NCI-H146 (cell line): ENCODE results near the gene SETD3.

ENCODE experiments used
- DNase-seq: peaks from one replicate; lab custom pipeline; 2025; lab: John Stamatoyannopoulos, UW

SETD3 gene

GRCh38 chr14:99393059-99393655 lies 87.5 kb downstream of the SETD3 start:
- DNase-seq, result peak; percentile 6

GRCh38 chr14:99391671-99392070 lies 89.0 kb downstream of the SETD3 start:
- no peak for DNase-seq

GRCh38 chr14:99389174-99389826 lies 91.4 kb downstream of the SETD3 start:
- DNase-seq, result no peak

DNA sequence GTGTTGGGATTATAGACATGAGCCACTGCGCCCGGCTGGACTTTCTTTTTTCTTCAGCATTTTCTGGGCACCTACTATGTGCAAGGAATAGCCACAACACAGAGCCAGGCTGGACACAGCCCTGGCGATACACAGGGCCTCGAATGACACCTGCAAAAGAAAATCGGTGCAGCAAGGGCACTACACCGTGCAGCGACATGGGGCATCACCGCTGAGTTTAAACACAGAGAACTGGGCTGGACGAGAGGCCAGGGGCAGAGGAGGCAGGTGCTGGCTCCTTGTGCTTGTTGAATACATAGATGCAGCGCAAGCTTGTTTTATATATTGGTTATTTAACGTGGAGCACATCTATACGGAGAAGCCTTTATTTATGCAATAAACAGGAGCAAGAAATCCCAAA lies 92.4 kb downstream of the SETD3 start:
- no peak for DNase-seq

DNA sequence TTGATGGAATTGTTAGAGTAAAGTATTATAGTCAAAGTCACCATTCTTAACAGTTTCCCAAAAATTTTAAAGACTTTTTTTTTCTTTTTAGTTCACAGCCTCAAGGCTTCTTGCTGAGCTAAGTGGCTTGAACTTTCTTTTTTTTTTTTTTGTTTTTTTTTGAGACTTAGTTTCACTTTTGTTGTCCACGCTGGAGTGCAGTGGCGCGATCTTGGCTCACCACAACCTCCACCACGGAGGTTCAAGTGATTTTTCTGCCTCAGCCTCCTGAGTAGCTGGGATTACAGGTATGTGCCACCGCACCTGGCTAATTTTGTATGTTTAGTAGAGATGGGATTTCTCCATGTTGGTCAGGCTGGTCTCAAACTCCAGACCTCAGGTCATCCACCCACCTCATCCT lies 92.8 kb downstream of the SETD3 start:
- no peak for DNase-seq

- no peak for DNase-seq
These were observed 95.9 kb downstream of the SETD3 start for GRCh38 chr14:99384450-99385417.

DNA sequence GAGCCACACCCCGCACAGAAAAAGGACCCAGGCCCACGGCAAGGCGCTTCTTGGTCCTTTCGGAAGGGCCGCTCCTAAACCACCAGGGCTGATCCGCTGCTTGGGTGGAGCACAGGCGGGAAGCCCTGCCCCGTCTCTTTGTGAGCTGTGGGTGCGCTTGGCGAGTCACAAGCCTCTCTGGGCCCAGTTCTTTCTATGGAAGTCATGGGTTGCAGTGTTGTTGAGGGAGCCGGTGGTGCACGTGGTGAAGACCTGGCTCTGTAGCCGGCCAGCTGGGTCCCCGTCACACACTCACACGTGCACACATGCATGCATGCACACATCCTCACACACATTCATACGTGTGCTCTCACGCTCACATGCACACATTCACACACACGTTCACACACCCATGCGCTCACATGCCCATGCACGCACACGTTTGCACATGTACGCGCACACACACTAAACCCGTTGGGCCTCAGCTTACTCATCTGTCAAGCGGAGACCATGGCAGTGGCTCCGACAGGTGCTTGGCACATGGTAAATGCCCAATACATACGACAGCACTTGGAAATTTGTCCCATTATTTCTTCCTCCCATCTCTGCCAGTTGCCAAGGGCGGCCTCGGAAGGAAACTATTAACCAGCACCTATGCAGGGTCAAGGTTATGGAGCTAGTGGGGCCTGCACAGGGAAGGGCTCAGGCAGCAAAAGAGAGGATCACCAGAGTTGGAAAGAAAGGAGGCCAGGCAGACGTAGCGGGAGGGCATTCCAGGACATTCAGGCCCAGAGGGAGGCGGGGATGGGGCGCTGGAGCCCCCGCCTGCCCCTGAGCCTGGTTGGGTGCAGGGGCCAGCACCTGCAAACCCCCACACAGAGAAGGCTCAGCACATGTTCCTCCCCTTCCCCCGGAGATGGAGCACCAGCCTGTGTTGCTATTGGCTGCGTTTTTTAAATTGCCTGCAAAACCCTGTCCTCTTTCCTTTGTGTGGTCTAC lies 96.9 kb downstream of the SETD3 start:
- DNase-seq, result no peak

- no peak for DNase-seq
These were observed 97.7 kb downstream of the SETD3 start for GRCh38 chr14:99382781-99383471.

DNA sequence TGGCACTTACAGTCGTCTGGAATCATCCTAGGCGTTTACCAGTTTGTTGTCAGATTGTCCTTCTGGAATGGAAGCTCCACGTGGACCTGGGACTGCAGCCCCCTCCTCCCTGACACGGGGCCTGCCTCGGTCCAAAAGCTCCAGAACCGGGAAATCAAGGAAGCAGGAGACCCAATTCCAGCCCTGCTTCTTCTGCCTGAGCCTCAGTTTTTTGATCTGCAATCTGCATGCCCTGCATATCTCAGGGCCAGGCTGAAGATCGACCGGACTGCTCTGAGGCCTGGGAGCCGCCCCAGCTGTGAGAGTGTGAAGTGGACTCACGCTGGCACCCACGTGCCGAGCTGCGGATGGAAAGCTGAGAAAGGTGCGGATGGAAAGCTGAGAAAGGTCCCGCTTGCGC lies 98.6 kb downstream of the SETD3 start:
- no peak for DNase-seq

GRCh38 chr14:99381688-99382060 lies 99.0 kb downstream of the SETD3 start:
- no peak for DNase-seq

DNA sequence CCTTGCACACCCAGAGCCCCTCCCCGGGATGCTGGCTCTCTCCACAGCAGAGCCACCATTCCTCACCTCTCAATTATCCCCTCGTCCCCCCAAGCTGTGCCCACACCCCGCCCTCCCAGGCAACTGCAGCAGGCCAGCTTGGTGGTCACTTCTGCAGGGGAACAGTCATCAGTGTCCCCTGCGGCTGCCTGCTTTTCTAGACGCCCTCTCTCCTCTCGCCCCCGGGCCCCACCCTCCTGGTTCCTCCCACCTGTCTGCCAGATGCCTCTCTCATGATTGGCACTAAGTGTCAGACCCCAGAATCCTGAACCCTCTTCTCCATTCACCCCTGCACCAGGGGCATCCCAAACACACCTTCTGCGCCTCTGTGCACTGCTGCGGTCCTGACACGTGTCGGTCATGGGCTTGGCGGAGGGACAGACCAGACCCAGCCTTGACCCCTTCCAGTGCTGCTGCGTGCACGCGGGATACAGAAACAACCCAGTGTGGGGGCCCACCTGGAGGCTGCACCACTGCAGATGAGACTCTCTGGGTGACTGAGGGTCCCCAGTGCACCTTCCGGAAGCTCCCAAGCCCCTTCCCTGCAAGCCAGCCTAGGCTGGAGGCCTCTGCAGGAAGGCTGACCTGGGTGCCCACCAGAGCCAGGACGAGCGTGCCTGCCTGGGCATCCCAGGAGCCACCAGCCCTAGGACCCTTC lies 99.5 kb downstream of the SETD3 start:
- DNase-seq, result no peak

DNA sequence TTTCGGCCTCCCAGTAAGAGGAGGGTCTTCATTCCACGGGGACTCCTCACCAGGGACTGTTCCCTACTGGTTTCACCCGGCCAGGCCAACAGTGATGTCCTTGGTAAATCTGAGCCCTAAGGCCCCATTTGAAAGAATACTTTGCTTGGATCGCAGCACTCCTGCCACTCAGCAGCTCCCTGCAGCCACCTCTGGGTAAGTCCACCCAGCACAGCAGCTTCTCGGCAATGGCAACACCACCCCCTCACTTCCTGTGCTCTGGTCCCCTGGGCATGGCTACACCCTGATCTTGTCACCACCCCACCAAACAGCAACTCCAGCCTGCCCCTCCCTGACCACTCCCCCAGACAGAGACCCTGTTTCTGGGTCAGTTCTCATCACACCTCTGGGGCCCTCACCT lies 100.3 kb downstream of the SETD3 start:
- no peak for DNase-seq

- no peak for DNase-seq
These were observed 101.9 kb downstream of the SETD3 start for GRCh38 chr14:99378782-99379214.

GRCh38 chr14:99377951-99378350 lies 102.7 kb downstream of the SETD3 start:
- no peak for DNase-seq

DNA sequence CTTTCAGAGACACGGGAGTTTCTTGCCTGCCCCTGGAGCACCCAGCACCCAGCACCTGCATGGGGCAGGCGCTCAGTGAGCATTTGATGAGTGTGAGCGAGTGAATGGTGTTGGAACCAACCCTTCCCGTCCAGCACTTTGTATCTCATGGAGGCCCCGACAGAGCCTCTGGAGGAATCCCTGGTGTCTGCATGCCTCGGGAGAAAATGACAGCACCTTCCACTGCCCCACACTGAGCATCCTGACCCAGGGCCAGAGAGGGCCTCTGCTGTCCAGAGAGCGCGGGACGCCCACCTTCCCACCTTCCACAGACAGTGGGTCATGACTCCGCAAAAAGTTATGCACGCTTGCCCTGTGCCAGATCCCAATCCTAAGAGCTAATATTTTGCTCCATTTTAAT lies 105.7 kb downstream of the SETD3 start:
- no peak for DNase-seq

GRCh38 chr14:99363616-99364290 lies 116.9 kb downstream of the SETD3 start:
- DNase-seq, result no peak

DNA sequence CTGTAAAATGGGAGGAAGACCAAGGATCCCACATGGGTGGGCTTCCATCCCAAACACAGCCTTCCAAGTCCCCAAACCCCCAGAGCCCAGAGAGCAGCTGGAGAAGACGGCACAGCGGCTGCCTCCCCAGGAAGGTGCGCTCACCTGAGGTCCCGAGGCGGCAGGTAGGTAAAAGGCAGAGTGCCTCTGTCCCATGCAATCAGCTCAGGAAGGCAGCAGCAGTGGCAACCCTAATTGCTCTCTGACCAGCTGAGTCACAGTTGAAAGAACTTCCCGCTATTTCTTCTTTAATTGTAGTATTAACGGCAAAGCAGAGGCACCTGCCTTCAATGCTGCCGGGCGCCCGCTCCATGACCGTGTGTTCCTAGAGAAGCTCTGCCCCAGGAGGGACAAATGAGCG lies 117.6 kb downstream of the SETD3 start:
- DNase-seq, result no peak

- no peak for DNase-seq
These were observed 119.0 kb downstream of the SETD3 start for GRCh38 chr14:99361596-99362215.

DNA sequence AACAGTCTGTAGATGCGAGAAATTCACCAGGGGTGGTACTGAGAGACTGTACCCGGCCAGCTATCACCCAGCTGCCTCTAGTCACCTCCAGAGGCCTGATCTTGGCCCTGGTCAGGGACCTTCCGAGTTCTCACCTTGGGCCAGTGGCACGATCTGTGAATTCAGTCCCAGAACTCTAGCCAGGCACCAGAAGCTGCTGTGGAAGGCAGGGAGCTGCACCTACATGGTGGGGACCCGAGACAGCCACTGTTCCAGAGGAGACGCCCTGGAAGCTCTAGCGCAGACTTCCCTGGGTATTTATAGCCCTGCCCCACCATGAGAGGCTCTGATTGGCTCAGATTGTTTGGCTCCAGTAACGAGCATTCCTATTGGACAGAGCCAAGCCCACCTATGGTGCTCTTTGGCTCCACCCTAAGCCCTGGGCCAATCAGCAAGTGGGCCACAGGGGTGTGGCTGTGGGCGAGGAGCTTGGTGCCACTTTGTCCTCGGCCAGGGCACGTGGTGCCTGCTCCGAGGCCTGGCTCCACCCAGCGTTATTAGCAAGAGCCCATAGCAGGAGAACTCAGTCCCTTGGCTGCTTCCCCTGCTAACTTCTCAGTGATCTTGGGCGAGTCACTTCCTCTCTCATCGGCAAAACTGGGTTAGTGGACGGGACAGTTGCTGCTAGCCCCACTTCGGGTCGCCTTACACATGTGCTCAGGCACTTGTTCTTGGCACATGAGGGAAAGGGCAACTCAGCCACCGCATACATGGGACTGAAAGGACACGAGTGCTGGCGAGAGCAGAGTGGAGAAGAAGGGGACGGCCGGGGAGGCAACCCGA lies 119.7 kb downstream of the SETD3 start:
- no peak for DNase-seq
